ENCODE results near the gene FRMD4A. TPM values are rescaled to one million over a fixed set of nuclear protein-coding genes. Genes with fewer than 3 reads are reported as not detected.

FRMD4A gene
- total and polyA plus RNA-seq, 10 of the 15 experiments (the other 5 are each of a cell fraction or from before 2014, with no cell fraction given) = 17.8 to 75.2 (median 39.1) TPM

- in situ Hi-C loops (cut with MboI) = no loop called here
- RAD21 ChIA-PET (ENCODE audit: unreplicated experiment) = no interaction called here
- Histone ChIP-seq H3K4me2 (ENCODE audit: control insufficient read depth, insufficient read depth) (no peak overlapping the region), H4K20me1 (ENCODE audit: control insufficient read depth, insufficient read depth) (no peaks in the 10 kb centered on the region), H3K4me3 (no peak overlapping the region), H3K27me3 (replicated peaks in 1 of 2; ENCODE audit: control insufficient read depth in 2 of 2, insufficient read depth in 2 of 2, low read length in 1 of 2) (no peaks in the 10 kb centered on the region), H3K36me3 (ENCODE audit: control insufficient read depth in 2 of 2, insufficient read depth in 2 of 2, low read length in 1 of 2) (no peaks in the 10 kb centered on the region; a peak in 1 of 4 replicates), H3K4me1 (ENCODE audit: control insufficient read depth, insufficient read depth, low read length) (peaks cover 9% of the 10 kb centered on the region), H3K9me3 (replicated peaks; ENCODE audit: control insufficient read depth, insufficient read depth, low read length) (no peaks in the 10 kb centered on the region), H3K27ac (ENCODE audit: control insufficient read depth, insufficient read depth) (no peak overlapping the region), H2AFZ (ENCODE audit: control insufficient read depth, low read depth, low read length) (no peak overlapping the region), H3K9ac (ENCODE audit: control insufficient read depth, insufficient read depth, low read length) (no peak overlapping the region), H3K79me2 (ENCODE audit: control insufficient read depth, insufficient read depth, low read length) (no peaks in the 10 kb centered on the region; the same call in none of the 2 replicates)
- ATAC-seq (peak; percentile 77), FAIRE-seq (peak; percentile 77), DNase-seq (ENCODE audit: low read depth, low spot score) (no peak)
- CTCF ChIA-PET = interaction anchor here (0.6 to 1.5 kb wide), 4 partner anchors 9 to 151 kb away, joined by 3 to 5 read pairs (median 3); no protein-coding TSS in a partner anchor
- POLR2A ChIA-PET = interaction anchor here (0.8 to 1.0 kb wide), 3 partner anchors 9 to 12 kb away, joined by 3 to 4 read pairs (median 3); no protein-coding TSS in a partner anchor
- no TSS peak for BruUV-seq (replicated peaks)
- 50% methylated on average over 10 of the region's 10 CpGs for WGBS (ENCODE audit: insufficient coverage, insufficient replicate concordance, low lambda C conversion rate, missing lambda C conversion rate)
- TF ChIP-seq NR2C2 (IDR thresholded peaks at IDR 0.05; ENCODE audit: borderline replicate concordance, control insufficient read depth, insufficient read length, low read depth) (no peak), BHLHE40 (IDR thresholded peaks at IDR 0.05; ENCODE audit: borderline replicate concordance in 1 of 2, low read depth in 2 of 2, low read length in 1 of 2) (peak in 1 of 2 experiments; percentile 34; a peak in 1 of 4 replicates), NR2F1 (conservative IDR thresholded peaks at IDR 0.05) (0 out of 2 replicates have a peak, but pooled peaks have one; percentile 18), POLR2AphosphoS2 (IDR thresholded peaks at IDR 0.05; ENCODE audit: low read depth, low read length) (no peak), RUNX3 (IDR thresholded peaks at IDR 0.05; ENCODE audit: low read length) (peak; percentile 46), MTA2 (IDR thresholded peaks at IDR 0.05; ENCODE audit: low read depth) (0 out of 2 replicates have a peak, but pooled peaks have one; percentile 30), CHD4 (IDR thresholded peaks at IDR 0.05) (no peak), NBN (IDR thresholded peaks at IDR 0.05) (0 out of 2 replicates have a peak, but pooled peaks have one; percentile 18)
- intact Hi-C loops (cut with micrococcal nuclease; ENCODE audit: unreplicated experiment) = no loop called here
- SMC1A ChIA-PET (ENCODE audit: uncharacterized antibody, unreplicated experiment) = interaction anchor here (1.3 to 2.0 kb wide), 3 partner anchors 11 to 44 kb away, joined by 3 to 8 read pairs (median 7); no protein-coding TSS in a partner anchor
These were observed 400.6 kb downstream of the FRMD4A start for GRCh38 chr10:13930120-13930519.

All from GM12878 (cell line).